ENCODE data around the gene F11.
"Not testable (repeated sequence)": the region's sequence is repeated elsewhere in the genome, so short reads cannot be mapped to it uniquely, and the experiment has no call there.

F11 gene

DNA sequence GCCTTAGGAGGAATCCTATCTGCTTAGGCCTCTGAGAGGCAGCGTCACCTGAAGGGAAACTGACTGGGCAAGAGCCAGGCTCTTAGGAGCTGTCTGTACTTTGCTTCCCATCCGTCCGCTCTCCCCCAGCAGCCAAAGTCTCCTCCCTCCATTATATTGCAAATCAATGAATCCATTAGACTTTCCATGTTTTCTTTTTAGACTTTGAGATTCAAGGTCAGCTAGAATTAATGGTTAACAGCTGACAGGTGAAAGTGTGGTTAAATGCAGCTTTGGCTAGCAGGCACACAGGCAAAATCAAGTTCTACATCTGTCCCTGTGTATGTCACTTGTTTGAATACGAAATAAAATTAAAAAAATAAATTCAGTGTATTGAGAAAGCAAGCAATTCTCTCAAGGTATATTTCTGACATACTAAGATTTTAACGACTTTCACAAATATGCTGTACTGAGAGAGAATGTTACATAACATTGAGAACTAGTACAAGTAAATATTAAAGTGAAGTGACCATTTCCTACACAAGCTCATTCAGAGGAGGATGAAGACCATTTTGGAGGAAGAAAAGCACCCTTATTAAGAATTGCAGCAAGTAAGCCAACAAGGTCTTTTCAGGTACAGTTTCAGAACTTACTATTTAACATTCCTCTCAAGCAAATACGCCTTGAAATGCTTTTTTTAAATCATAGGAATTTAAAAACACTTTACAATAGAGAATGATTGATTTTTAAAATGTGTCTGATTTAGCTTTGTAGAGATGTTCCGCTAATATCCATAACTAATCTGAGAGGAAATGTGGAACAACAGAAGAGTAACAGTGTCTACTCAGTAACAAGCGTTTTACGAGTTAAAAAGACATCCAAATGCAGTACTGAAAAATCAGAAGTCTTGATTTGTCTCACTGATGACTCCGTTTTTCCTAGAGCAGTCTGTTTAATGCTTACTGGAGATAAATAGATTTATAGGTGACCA is at the start of gene F11:
TSS of gene F11 (plus strand) at position 507 of the 970 bp plus-strand sequence. CDS start 948 bp downstream, outside the sequence.
- no peak for DNase-seq

DNA sequence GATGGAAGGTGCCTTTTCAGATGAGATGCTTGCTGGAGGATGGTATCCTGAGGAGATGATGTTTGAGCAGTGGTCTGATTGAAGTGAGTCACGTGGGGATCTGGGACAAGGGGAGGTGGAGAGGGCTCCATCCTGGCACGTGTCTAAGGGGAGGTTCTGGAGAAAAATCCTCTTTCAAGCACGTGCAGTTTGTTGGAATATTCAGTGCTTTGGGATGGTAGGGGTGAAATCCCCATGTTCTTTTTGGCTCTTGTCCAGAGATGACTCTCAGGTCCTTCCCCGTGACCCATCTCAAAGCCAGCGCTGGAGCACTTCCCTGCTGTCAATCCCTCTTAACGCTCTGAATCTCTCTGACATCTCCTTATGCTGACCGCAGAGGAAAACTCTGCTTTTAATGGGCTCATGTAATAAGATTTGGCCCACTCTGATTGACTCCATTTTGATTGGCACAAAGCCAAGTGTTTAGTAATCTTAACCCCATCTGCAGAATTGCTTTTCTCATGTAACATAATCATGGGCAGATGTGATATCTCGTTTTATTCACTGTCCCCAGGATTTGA is 49.4 kb upstream of the F11 start:
- no peak for DNase-seq

DNA sequence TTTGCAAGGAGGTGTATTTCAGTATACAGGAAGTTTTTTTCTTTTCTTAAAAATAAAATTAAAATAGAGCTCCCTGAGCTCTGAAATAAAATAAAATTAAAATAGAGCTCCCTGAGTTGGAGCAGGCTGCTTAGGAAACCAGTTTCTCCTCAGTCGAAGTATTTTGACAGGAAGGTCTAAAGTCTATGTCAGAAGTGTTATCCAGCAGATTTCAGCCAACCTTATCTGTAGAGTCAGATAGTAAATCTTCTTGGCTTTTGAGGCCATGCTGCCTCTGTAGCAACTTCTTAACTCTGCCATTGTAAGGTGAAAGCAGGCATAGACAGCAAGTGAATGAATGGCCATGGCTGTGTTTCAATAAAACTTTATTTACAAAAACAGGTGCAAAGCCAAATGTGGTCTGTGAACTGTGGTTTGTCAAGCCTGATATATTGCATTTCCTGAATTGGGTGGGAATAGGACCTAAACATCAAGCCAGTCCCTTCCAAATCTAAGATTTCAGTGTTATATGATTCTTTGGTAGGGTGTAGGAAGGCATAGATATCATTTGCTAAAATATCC is 48.2 kb upstream of the F11 start:
- no peak for DNase-seq

DNA sequence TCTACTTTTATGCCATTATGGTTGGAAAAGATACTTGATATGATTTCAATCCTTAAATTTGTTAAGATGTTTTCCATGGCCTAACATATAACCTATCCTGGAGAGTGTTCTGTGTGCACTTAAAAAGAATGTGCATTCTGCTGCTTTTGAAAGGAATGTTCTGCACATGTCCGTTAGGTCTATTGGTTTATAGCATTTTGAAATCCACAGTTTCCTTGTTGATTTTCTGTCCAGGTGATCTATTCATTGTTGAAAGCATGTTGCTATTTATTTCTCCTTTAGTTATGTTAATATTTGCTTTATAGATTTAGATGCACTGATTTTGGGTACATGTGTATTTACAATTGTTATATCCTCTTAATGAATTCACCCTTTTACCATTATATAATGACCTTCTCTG is 44.4 kb upstream of the F11 start:
- no peak for DNase-seq

DNA sequence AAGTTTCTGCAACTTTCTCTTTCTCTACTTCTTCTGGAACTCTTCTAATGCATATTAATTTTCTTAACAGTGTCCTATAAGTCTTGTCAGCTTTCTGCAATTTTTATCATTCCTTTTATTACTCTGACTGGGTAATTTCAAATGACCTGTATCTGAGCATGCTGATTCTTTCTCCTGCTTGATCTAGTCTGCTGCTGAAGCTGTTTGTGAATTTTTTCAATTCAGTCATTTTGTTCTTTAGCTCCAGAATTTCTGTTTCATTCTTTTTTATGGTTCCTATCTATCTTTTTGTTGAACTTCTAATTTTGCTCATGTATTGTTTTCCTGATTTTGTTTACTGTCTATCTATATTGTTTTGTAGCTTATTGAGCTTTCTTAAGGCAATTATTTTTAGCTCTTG is 40.1 kb upstream of the F11 start:
- no peak for DNase-seq

DNA sequence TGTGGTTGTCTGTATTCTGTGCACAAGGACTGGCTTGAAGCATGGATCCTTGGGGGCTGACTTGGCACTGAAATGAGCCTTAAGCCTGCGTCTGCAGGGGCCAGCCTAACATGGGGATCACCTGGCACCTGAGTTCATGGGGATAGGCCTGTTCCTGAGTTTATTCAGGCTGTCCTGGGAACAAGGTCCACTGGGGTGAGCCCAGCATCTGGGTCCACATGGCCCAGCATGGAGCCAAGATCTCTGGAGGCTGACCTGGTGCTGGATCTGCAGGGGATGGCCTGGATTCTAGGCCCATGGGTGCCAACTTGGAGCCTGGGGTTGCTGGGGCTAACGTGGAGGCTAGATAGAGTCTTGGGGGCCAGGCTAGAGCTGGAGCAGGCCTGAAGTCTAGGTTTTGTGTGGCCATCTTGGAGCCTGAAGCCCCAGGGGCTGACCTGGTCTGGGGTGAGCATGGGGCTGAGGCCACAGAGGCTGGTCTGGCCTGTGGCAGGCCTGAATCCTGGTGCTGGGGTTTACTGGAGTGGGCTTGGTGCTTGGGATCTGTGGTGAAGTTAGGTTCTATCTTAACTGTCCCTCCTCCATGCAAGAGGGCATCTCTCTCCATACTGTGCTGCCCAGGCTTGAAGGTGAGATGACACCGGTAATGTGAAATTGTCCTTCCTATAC is 39.3 kb upstream of the F11 start:
- DNase-seq, result no peak

DNA sequence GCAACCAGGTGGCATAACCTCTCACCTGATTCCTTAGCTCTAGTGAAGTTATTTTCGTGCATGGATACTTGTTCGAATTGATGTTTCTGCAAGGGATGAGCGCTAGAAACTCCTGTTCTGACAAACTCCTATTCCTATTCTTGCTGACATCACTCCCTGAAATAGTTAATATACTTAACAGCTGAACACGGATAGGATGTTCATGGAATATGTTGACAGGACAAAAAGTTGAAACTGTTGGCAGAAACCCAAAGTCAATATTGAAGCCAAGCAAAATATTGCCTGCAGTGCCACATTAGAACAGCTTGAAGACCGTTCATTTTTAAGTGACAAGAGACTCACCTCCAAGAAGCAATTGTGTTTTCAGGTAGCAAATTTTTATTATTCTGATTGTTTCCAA is 38.8 kb upstream of the F11 start, which contains the start of gene KLKB1:
TSS of gene KLKB1 (plus strand) at position 287 of the 400 bp plus-strand sequence. CDS start 689 bp downstream, outside the sequence.
- DNase-seq, result no peak

DNA sequence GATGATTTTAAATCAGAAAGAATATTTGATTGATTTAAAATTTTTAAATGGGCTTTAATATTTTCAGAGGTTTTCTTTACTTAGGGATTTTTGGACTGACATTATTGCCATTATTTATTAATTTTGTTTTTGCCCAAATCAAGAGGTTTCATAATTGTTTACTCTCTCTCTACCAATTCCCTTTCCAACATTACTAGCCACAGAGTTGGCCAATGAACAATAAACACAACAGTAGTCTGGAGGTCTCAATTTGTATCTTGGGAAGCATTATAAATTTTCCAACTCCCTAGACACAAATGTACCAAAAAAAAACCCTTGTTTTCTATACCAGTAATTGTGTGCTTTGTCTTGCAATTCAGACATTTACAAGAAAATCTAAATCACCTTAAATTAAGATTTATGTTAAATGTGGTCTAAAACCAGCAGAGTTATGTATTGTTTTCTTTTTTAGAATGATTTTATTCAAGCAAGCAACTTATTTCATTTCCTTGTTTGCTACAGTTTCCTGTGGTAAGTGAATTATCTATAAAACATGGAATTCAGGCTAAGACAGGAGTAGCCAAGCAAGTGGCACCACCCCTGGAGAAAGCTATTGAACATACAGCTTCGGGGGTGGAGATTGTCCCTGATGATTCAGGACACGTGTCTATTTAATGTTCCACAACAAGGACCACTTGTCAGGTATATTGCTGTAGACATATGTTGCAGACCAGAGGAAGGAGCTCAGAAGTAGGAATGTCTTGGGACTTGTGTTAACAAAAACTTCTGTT is 38.1 kb upstream of the F11 start:
- DNase-seq, result no peak

DNA sequence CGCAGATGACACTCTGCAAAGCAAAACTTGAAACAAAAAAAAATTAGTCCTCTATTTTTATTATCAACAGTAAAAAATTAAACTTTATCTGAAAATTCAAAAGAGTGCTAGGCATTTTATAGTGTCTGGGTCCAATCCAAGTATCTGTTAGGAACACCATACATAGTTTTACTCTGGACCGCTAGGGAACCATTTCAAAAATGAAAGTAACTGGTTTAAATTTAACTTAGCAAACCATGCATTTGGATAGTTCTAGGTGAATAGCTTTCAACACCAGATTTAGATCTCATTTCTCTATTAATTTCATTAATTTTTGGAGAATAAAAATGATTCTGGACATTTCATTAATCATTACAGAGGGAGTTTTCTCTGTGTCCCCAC is 37.5 kb upstream of the F11 start:
- no peak for DNase-seq

DNA sequence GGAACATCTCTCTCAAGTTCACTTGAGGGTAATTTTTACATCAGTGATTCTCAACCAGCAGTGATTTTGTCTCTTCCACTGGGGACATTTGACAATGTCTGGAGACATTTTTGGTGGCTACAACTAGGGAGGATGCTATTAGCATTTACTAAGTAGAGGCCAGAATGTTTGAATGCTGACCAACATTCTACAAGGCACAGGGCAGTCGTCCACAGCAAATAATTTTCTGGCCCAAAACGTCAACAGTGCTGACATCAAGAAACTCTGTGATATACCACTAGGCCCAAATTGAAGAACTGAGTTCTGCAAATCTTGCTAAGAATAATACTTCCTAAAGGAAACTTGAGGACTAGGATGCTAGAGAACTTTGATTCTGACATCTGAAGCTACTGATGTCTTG is 31.6 kb upstream of the F11 start:
- no peak for DNase-seq

DNA sequence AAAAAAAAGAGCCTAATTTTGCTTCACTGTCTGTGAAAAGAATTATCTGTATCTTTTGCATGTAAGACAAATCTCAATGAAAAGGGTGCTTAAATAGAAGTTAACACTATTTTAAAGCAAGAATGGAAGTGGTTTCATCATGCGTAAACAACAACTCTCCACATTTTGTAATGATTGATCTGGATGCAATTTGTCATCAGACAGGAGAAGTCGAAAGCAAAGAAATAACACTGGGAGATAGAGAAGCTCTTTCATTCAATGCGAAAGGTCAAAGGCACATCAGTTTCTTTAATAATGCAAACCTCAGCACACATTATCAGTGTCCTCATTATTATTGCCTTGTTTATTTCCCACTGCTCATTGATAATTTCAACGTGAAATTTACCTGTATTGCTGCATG is 29.9 kb upstream of the F11 start:
- no peak for DNase-seq

DNA sequence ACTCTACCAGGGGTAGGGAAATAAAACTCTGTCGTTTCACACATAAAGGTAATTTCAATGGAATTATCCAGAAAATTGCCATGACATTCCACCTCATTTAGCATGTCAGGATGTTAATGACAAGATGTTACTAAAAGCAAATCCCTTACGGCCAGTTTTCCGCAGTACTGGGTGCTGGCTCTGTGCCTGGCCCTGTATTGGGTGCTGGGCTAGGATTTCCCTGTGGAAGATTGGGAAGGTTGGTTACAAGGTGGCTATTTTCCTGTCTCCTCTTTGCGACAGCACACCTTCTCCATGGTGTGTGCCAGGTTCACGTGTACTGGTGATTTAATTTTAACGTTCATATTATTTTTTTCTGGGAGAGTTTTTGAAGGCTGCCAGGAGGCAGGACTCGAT is 25.5 kb upstream of the F11 start:
- DNase-seq, result no peak

DNA sequence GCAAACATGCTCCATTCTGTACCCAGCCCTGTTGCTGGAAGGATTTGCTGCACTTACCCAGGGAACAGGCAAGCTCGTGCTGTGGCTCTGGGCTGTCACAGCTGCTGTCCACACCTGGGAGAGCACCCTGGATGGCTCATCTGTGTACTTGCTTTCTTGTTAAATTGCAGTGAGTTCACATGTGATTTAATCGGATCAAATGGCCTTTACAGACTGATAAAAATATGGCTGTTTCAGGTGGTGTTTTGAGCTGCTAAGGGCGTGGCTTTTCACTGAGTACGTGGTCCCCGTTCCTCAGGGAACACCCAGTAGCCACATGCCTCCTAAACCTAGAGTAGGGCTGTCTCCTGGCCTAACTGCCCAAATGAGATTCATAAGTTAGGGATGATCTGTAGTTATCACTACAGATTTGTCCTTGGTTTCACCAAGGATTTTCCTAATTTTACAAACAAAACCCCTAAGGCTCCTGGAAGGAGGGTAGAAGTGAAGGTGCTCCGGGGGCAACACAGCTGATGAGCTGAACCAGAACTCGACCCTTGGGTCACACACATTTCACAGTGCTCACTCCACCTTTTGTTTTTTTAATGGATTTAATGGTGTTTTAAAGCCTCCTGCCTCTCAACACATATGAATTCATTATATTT is 25.0 kb upstream of the F11 start:
- DNase-seq, result no peak

DNA sequence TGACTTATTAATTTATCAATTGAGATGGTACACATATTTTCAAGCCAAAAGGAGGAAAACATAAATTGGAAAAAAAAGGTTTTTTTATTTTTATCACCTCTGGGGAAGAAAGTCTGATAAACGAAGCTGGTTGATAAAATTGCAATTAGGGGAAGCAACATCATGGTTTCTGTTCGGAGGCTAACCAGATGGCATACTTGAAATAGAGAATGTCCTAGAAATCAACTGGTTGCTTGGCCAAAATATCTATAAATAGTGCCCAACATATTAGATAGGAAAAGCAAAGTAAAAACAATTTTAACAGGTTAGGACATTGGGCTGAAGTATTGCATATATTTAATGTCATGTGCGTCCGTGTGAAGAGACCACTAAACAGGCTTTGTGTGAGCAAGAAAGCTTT is 24.4 kb upstream of the F11 start:
- DNase-seq, result no peak

DNA sequence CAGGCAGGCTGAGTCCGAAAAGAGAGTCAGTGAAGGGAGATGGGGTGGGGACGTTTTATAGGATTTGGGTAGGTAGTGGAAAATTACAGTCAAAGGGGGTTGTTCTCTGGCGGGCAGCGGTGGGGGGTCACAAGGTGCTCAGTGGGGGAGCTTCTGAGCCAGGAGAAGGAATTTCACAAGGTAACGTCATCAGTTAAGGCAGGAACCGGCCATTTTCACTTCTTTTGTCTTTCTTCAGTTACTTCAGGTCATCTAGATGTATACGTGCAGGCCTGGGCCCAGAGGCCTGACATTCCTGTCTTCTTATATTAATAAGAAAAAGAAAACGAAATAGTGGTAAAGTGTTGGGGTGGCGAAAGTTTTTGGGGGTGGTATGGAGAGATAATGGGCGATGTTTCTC is 24.0 kb upstream of the F11 start:
- not testable (repeated sequence) for DNase-seq

DNA sequence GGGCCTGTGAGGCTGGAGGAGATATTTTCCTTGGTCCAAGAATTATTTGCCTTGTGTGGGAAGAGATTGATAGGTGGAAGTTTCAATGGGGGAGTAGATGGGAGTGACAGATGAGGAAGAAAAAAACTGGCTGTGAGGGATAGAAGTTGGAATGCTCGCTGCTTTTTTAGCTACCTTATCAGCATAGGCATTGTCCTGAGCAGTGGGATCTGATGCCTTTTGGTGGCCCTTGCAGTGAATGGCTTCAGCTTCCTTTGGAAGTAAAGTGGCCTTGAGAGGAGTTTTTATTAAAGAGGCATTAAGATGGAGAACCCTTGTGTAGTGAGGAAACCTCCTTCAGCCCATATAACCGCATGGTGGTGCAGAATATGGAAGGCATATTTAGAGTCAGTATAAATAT is 22.7 kb upstream of the F11 start:
- DNase-seq, result no peak

DNA sequence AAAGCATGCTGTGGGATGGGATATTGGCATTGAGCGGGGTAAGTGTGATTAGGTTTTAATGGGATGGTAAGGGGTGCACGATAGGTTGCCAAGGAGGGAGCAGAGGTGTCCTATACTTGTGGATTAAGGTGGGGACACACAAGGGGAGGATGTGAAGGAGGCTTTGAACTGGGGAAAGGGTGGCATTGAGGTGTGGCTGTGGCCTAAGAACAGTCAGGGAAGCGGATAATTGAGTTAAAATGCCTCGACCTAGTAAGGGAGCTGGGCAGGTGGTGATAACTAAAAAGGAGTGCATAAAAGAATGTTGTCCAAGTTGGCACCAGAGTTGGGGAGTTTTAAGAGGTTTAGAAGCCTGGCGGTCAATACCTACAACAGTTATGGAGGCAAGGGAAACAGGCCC is 21.2 kb upstream of the F11 start:
- no peak for DNase-seq

DNA sequence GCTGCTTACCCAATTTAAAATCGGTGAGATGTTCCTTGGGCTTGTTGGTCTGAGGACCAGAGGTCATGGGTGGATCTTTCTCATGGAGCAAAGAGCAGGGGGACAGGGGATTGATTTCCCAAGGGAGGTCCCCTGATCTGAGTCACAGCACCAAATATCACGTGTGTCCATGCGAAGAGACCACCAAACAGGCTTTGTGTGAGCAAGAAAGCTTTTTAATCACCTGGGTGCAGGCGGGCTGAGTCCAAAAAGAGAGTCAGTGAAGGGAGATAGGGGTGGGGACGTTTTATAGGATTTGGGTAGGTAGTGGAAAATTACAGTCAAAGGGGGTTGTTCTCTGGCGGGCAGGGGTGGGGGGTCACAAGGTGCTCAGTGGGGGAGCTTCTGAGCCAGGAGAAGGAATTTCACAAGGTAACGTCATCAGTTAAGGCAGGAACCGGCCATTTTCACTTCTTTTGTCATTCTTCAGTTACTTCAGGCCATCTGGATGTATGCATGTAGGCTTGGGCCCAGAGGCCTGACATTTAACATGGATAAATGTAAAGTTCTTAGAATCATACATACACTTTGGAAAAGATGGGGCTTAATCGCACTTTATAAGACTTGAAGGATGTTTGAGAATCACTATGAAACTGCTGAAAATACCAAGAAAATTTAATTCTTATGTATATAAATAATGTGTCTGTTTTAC is 18.8 kb upstream of the F11 start:
- not testable (repeated sequence) for DNase-seq

DNA sequence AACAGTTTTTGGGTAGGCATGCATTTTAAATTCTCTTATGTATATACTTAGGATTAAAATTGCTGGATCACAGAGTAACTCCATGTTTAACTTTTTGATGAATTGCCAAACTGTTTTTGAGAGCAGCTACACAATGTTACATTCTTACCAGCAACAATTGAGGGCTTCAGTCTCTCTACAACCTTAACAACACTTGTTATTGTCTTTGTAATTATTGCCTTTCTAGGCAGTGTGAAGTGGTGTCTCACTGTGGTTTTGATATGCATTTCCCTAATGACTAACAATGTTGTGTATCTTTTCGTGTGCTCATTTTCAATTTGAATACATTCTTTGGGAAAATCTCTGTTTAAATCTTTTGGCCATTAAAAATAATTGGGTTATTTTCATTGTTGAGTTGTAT is 17.3 kb upstream of the F11 start:
- DNase-seq, result no peak

DNA sequence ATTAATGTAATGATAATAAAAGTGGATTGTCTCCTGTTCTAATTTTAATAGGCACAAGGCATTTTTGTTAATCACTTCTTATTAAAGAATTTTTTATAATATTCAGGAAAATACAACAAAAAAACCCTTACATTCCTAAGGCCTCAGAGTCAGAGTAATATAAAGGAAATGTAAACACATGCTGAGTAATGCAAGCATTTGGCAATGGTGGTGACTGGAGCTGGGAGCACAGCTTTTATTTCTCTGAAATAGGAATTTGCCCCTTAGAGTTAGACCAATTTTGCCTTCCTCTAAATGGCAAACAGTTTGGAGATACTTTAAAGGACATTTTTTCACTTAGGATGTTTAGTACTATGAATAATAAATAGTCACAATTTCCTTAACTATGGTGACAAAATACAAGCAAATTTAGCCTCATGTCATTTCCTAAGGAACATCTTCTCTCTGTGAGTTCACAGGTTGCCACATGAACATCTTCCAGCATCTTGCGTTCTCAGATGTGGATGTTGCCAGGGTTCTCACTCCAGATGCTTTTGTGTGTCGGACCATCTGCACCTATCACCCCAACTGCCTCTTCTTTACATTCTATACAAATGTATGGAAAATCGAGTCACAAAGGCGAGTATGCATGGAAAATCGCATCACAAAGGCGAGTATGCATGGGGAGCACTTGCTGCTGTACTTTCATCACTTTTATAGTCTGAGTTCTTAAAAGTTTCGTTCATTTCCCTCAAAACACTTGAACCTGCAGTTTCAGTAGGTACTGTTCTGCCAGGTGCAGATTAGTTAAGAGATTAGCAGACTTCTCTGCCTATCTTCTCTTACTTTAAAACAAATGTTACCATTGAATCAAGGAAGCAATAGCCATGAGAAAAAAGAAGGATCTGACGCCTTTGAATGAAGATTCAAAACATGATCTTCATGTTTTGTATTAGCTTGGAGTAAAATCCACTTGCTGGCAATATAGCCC is 15.9 kb upstream of the F11 start:
- no peak for DNase-seq

Data from activated CD4-positive, alpha-beta T cell treated with anti-CD3 and anti-CD28 coated beads for 4 hours (primary cell).